Tibial nerve (tissue), 4 donors: Measurements from ENCODE around the gene TRIOBP. TPM values are rescaled to one million over a fixed set of nuclear protein-coding genes. Genes with fewer than 3 reads are reported as not detected.

ENCODE experiments used
- DNase-seq, 2 donors: peaks; one replicate each; pipeline ENCODE4 v3.0.0-alpha.2; 2019; ENCODE audit warnings: low spot score in 2 of 2
- H3K27ac ChIP-seq, 4 donors: fragments of 200-600 bp; sonication (generic) in 3 of 4; one replicate each; pipeline ENCODE4 v1.5.1; 2017 to 2019; ENCODE audit warnings: mild to moderate bottlenecking in 1 of 4
- H3K27me3 ChIP-seq, 2 donors: fragments of 200-600 bp; sonication (generic) in 1 of 2; one replicate each; pipeline versions ENCODE4 v1.5.1 to v1.6.0; 2017 to 2019
- H3K36me3 ChIP-seq, 3 donors: fragments of 200-600 bp; sonication (generic); one replicate each; pipeline ENCODE4 v1.5.1; 2018 to 2019
- H3K4me1 ChIP-seq, 4 donors: fragments of 200-600 bp; sonication (generic) in 3 of 4; one replicate each; pipeline ENCODE4 v1.5.1; 2017 to 2019
- H3K4me3 ChIP-seq, 4 donors: fragments of 200-600 bp; sonication (generic) in 3 of 4; one replicate each; pipeline ENCODE4 v1.5.1; 2017 to 2019; ENCODE audit warnings: mild to moderate bottlenecking in 1 of 4, moderate library complexity in 1 of 4
- H3K9me3 ChIP-seq, 4 donors: fragments of 200-600 bp; sonication (generic) in 3 of 4; one replicate each; pipeline ENCODE4 v1.5.1; 2017 to 2019
- CTCF ChIP-seq, 5 experiments: fragments of 200-600 bp in 3 of 5; fragments of 450-650 bp in 2 of 5; sonication (generic) in 3 of 5; IDR thresholded peaks; one replicate each; pipeline ENCODE4 v1.5.1; 2016 to 2019; ENCODE audit warnings: antibody characterized with exemption in 5 of 5, mild to moderate bottlenecking in 3 of 5, moderate library complexity in 2 of 5
- EP300 ChIP-seq, 2 donors: sonication (generic); formaldehyde crosslinking; IDR thresholded peaks; one replicate each; pipeline ENCODE4 v1.6.1; 2017; ENCODE audit warnings: antibody characterized with exemption in 2 of 2, mild to moderate bottlenecking in 1 of 2
- POLR2A ChIP-seq, 2 donors: fragments of 450-650 bp; IDR thresholded peaks; one replicate each; pipeline ENCODE4 v1.6.1; 2017; ENCODE audit warnings: antibody characterized with exemption in 2 of 2, mild to moderate bottlenecking in 2 of 2, moderate library complexity in 2 of 2
- WGBS, 2 donors: methylation state at CpG; one replicate each; pipeline ENCODE4 v1.1.5; 2018; 5-methylcytosine and 5-hydroxymethylcytosine counted together
- total RNA-seq, 4 donors: library from RNA; depleted of rRNA; stranded (reverse); fragments of >200 nt; gene quantifications; one replicate each; pipeline ENCODE4 v1.1.0, GENCODE V29; 2016

The TRIOBP gene
- total RNA-seq, result 100 to 1,000 TPM; 140 to 160 (median 151) TPM

GRCh38 chr22:37696657-37697537 lies at the start of gene TRIOBP:
Gene TRIOBP, plus strand, starts transcription at chr22:37697048. Its CDS starts 4,318 bp downstream, at chr22:37701366.
- WGBS, 2 donors, result 1 to 10% methylated on average over 22 to 29 of the region's 39 CpGs
- Histone ChIP-seq H3K4me3 (peak within 1 kb of the TSS in 2 of 4 donors; percentile 24 to 35), H3K4me1 (peaks cover 0 to 20% (median 10%) of the 10 kb centered on the region in 4 donors), H3K27ac (peak within 1 kb of the TSS in 2 of 4 donors; percentile 33 to 38), H3K27me3 (no peaks in the 10 kb centered on the region), H3K36me3 (peaks cover 0 to 31% (median 5%) of the 10 kb centered on the region in 3 donors), H3K9me3 (no peaks in the 10 kb centered on the region)
- DNase-seq, result peak; percentile 72 to 78
- TF ChIP-seq CTCF (IDR thresholded peaks at IDR 0.05), result peak in 4 of 5 experiments; percentile 42 to 58 (median 44)
- TF ChIP-seq EP300 (IDR thresholded peaks at IDR 0.05), result peak in 1 of 2 donors; percentile 46
- no peak for TF ChIP-seq POLR2A (IDR thresholded peaks at IDR 0.05)

GRCh38 chr22:37647317-37647716 lies 49.5 kb upstream of the TRIOBP start:
- 93 to 96% methylated on average over 9 of the region's 9 CpGs for WGBS, 2 donors
- H3K9me3 ChIP-seq, result no peaks in the 10 kb centered on the region
- DNase-seq, result no peak
- H3K4me3 ChIP-seq, result no peak overlapping the region
- no peak for TF ChIP-seq EP300 (IDR thresholded peaks at IDR 0.05)
- no peak for TF ChIP-seq POLR2A (IDR thresholded peaks at IDR 0.05)
- H3K4me1 ChIP-seq, result peaks cover 0 to 13% (median 4%) of the 10 kb centered on the region in 4 donors
- no peak overlapping the region for H3K27ac ChIP-seq
- H3K27me3 ChIP-seq, result no peaks in the 10 kb centered on the region
- peaks cover 0 to 46% (median 15%) of the 10 kb centered on the region in 3 donors for H3K36me3 ChIP-seq

GRCh38 chr22:37647928-37648327 lies 48.9 kb upstream of the TRIOBP start:
- Histone ChIP-seq H3K27me3 (no peaks in the 10 kb centered on the region), H3K27ac (no peak overlapping the region), H3K36me3 (peaks cover 0 to 50% (median 16%) of the 10 kb centered on the region in 3 donors), H3K9me3 (no peaks in the 10 kb centered on the region), H3K4me1 (peaks cover 0 to 10% (median 4%) of the 10 kb centered on the region in 4 donors), H3K4me3 (no peak overlapping the region)
- no peak for DNase-seq
- TF ChIP-seq EP300 (IDR thresholded peaks at IDR 0.05) (no peak), CTCF (IDR thresholded peaks at IDR 0.05) (no peak), POLR2A (IDR thresholded peaks at IDR 0.05) (no peak)
- WGBS, 2 donors, result 76 to 81% methylated on average over 9 of the region's 9 CpGs

GRCh38 chr22:37650463-37651136 lies 46.2 kb upstream of the TRIOBP start:
- peaks cover 0 to 55% (median 16%) of the 10 kb centered on the region in 3 donors for H3K36me3 ChIP-seq
- DNase-seq, result no peak
- no peaks in the 10 kb centered on the region for H3K9me3 ChIP-seq
- peaks cover 0 to 6% (median 0%) of the 10 kb centered on the region in 4 donors for H3K4me1 ChIP-seq
- no peaks in the 10 kb centered on the region for H3K27me3 ChIP-seq
- TF ChIP-seq EP300 (IDR thresholded peaks at IDR 0.05) (no peak), CTCF (IDR thresholded peaks at IDR 0.05) (no peak), POLR2A (IDR thresholded peaks at IDR 0.05) (no peak)
- WGBS, 2 donors, result 95 to 96% methylated on average over 17 of the region's 17 CpGs
- no peak overlapping the region for H3K4me3 ChIP-seq
- no peak overlapping the region for H3K27ac ChIP-seq

GRCh38 chr22:37654563-37655251 lies 42.1 kb upstream of the TRIOBP start:
- Histone ChIP-seq H3K27me3 (no peaks in the 10 kb centered on the region), H3K4me3 (no peak overlapping the region), H3K4me1 (peaks cover 0 to 21% (median 9%) of the 10 kb centered on the region in 4 donors), H3K36me3 (peaks cover 0 to 38% (median 16%) of the 10 kb centered on the region in 3 donors), H3K9me3 (no peaks in the 10 kb centered on the region), H3K27ac (peak overlapping the region in 3 of 4 donors; percentile 55 to 73 (median 70))
- TF ChIP-seq CTCF (IDR thresholded peaks at IDR 0.05) (no peak), EP300 (IDR thresholded peaks at IDR 0.05) (no peak), POLR2A (IDR thresholded peaks at IDR 0.05) (no peak)
- DNase-seq, result no peak
- 65 to 76% methylated on average over 14 of the region's 14 CpGs for WGBS, 2 donors
